GM12878 (cell line): ENCODE measurements around the gene FUT3. TPM values are rescaled to one million over a fixed set of nuclear protein-coding genes. Genes with fewer than 3 reads are reported as not detected.

ENCODE experiments used
- ATAC-seq: fragments of 200-7000 bp; cut with Tn5 transposase; 3 replicates; pipeline ENCODE4 v1.9.1; 2020; ENCODE audit warnings: mild to moderate bottlenecking, moderate library complexity
- BruUV-seq: library from RNA; stranded (reverse); fragments of 400-500 nt; replicated peaks from 2 replicates; lab custom pipeline; 2021; lab: Mats Ljungman, UMichigan
- CTCF ChIA-PET: fragments of 300-600 bp; sonication (Branson Sonifier 250); formaldehyde crosslinking; extraction: SDS; loops from one replicate; lab custom pipeline; 2021; ENCODE audit warnings: inconsistent platforms; lab: Yijun Ruan, JAX
- POLR2A ChIA-PET: fragments of 350-600 bp; formaldehyde crosslinking; extraction: SDS; loops from one replicate; lab custom pipeline; 2021; ENCODE audit warnings: inconsistent platforms; lab: Charles Lee
- RAD21 ChIA-PET: fragments of 300-600 bp; sonication (Branson Sonifier 250); formaldehyde crosslinking; loops from one replicate; lab custom pipeline; 2023; ENCODE audit warnings: antibody characterized with exemption; ENCODE audit not compliant: unreplicated experiment; lab: Charles Lee
- SMC1A ChIA-PET: fragments of 300-600 bp; sonication (Branson Sonifier 250); formaldehyde crosslinking; loops from one replicate; lab custom pipeline; 2023; ENCODE audit not compliant: unreplicated experiment, uncharacterized antibody; lab: Charles Lee
- DNase-seq: peaks from one replicate; pipeline ENCODE4 v3.0.0-alpha.2; 2011; ENCODE audit warnings: low read depth, low spot score
- FAIRE-seq: peaks from 3 replicates; lab custom pipeline; 2011; peaks lifted over from hg19 to GRCh38; lab: Jason Lieb, UNC
- H2AFZ ChIP-seq: 2 replicates; pipeline ENCODE4 v1.6.0; 2011; ENCODE audit warnings: low read depth, low read length, control low read depth; ENCODE audit not compliant: control insufficient read depth
- H3K27ac ChIP-seq: 2 replicates; pipeline ENCODE4 v1.5.1; 2011; ENCODE audit warnings: control low read depth; ENCODE audit not compliant: control insufficient read depth, insufficient read depth
- H3K27me3 ChIP-seq, 2 experiments: replicated peaks in 1 of 2; 2 replicates each; pipeline versions ENCODE4 v1.6.0 to v1.6.1; 2011; ENCODE audit warnings: low read length in 1 of 2; ENCODE audit not compliant: control insufficient read depth in 2 of 2, insufficient read depth in 2 of 2
- H3K36me3 ChIP-seq, 2 experiments: 2 replicates each; pipeline ENCODE4 v1.5.1; 2011; ENCODE audit warnings: low read length in 1 of 2; ENCODE audit not compliant: control insufficient read depth in 2 of 2, insufficient read depth in 2 of 2
- H3K4me1 ChIP-seq: 2 replicates; pipeline ENCODE4 v1.6.1; 2011; ENCODE audit warnings: mild to moderate bottlenecking, low read length, moderate library complexity, mixed read lengths; ENCODE audit not compliant: control insufficient read depth, insufficient read depth
- H3K4me2 ChIP-seq: 2 replicates; pipeline ENCODE4 v1.6.0; 2011; ENCODE audit warnings: control low read depth; ENCODE audit not compliant: control insufficient read depth, insufficient read depth
- H3K4me3 ChIP-seq: fragments of 200-600 bp; sonication (generic); 2 replicates; pipeline ENCODE4 v1.5.1; 2016
- H3K79me2 ChIP-seq: 2 replicates; pipeline ENCODE4 v1.6.0; 2011; ENCODE audit warnings: low read length; ENCODE audit not compliant: control insufficient read depth, insufficient read depth
- H3K9ac ChIP-seq: 2 replicates; pipeline ENCODE4 v1.8.0; 2011; ENCODE audit warnings: low read length, control low read depth, mixed read lengths; ENCODE audit not compliant: control insufficient read depth, insufficient read depth
- H3K9me3 ChIP-seq: replicated peaks from 3 replicates; pipeline ENCODE4 v1.5.1; 2011; ENCODE audit warnings: mild to moderate bottlenecking, low read length; ENCODE audit not compliant: control insufficient read depth, insufficient read depth
- H4K20me1 ChIP-seq: 2 replicates; pipeline ENCODE4 v1.6.0; 2011; ENCODE audit not compliant: control insufficient read depth, insufficient read depth
- CBFB ChIP-seq: IDR thresholded peaks from 2 replicates; pipeline ENCODE4 v1.6.1; 2016; ENCODE audit warnings: antibody characterized with exemption, low read depth
- ESRRA ChIP-seq: IDR thresholded peaks from 2 replicates; pipeline ENCODE4 v1.6.1; 2012; ENCODE audit warnings: mild to moderate bottlenecking, low read length, improper control_type of control experiment
- KAT2A ChIP-seq: conservative IDR thresholded peaks from 2 replicates; pipeline ENCODE4 v1.6.1; 2011; ENCODE audit warnings: low read depth, low read length; ENCODE audit not compliant: control insufficient read depth
- MEF2A ChIP-seq: IDR thresholded peaks from 2 replicates; pipeline ENCODE4 v1.6.1; 2011; ENCODE audit warnings: low read depth, mild to moderate bottlenecking, low read length, moderate library complexity; ENCODE audit not compliant: insufficient read depth
- MXI1 ChIP-seq: fragments of 150-350 bp; IDR thresholded peaks from 2 replicates; pipeline ENCODE4 v1.6.1; 2011; ENCODE audit warnings: low read depth, mild to moderate bottlenecking, inconsistent platforms, low read length, improper control_type of control experiment
- MYB ChIP-seq: fragments of 150-350 bp; IDR thresholded peaks from 2 replicates; pipeline ENCODE4 v1.6.1; 2014; ENCODE audit warnings: mild to moderate bottlenecking, low read depth, low read length, borderline replicate concordance
- NR2C2 ChIP-seq: IDR thresholded peaks from 2 replicates; pipeline ENCODE4 v1.6.1; 2011; ENCODE audit warnings: borderline replicate concordance, low read depth; ENCODE audit not compliant: control insufficient read depth, insufficient read length
- PKNOX1 ChIP-seq: fragments of 450-650 bp; IDR thresholded peaks from 2 replicates; pipeline ENCODE4 v1.6.1; 2016; ENCODE audit warnings: mild to moderate bottlenecking
- POLR2A ChIP-seq: IDR thresholded peaks from 2 replicates; pipeline ENCODE4 v1.6.1; 2011; ENCODE audit warnings: low read depth, mild to moderate bottlenecking, low read length
- RFX5 ChIP-seq: IDR thresholded peaks from 2 replicates; pipeline ENCODE4 v1.6.1; 2011; ENCODE audit warnings: low read depth, low read length, improper control_type of control experiment
- STAT3 ChIP-seq: IDR thresholded peaks from 2 replicates; pipeline ENCODE4 v1.6.1; 2011; ENCODE audit warnings: low read depth, low read length, improper control_type of control experiment
- ZBTB33 ChIP-seq: fragments of 450-650 bp; IDR thresholded peaks from 2 replicates; pipeline ENCODE4 v1.6.1; 2017; ENCODE audit warnings: mild to moderate bottlenecking
- ZNF217 ChIP-seq: fragments of 450-650 bp; IDR thresholded peaks from 2 replicates; pipeline ENCODE4 v1.6.1; 2017; ENCODE audit warnings: antibody characterized with exemption, mild to moderate bottlenecking
- WGBS: methylation state at CpG from one replicate; pipeline ENCODE4 v1.1.6; 2016; ENCODE audit warnings: low lambda C conversion rate; ENCODE audit not compliant: insufficient replicate concordance, insufficient coverage; ENCODE audit errors: missing lambda C conversion rate; 5-methylcytosine and 5-hydroxymethylcytosine counted together
- in situ Hi-C: fragments of 300-500 bp; cut with MboI; formaldehyde crosslinking; loops from 9 replicates; pipeline ENCODE4 v1.14.3; 2018; ENCODE audit warnings: mixed read lengths
- intact Hi-C: fragments of 100-400 bp; cut with micrococcal nuclease; formaldehyde crosslinking; loops from one replicate; pipeline ENCODE4 v1.14.2; 2022; ENCODE audit not compliant: unreplicated experiment
- polyA plus RNA-seq, 11 experiments: library from polyadenylated mRNA; depleted of rRNA in 4 of 11; unstranded in 6 of 11; stranded (reverse) in 5 of 11; fragments of >200 nt; fragmentation: Nextera tagmentation in 4 of 11; fragmentation: Illumina TruSeq in 1 of 11; extraction: Ambion mirVana in 4 of 11; extraction: Trizol in 1 of 11; gene quantifications; 1 replicate in 1 of 11; 2 replicates in 10 of 11; pipeline versions ENCODE4 v1.2.1 to v1.2.3, GENCODE V29; 2011 to 2016; ENCODE audit warnings: inconsistent platforms in 2 of 11, missing spikeins in 2 of 11, low read depth in 1 of 11
- total RNA-seq, 4 experiments: library from RNA; depleted of rRNA in 3 of 4; stranded (reverse); fragments of >200 nt in 3 of 4; fragmentation: Illumina TruSeq in 1 of 4; extraction: Trizol in 1 of 4; gene quantifications; 2 replicates each; pipeline versions ENCODE4 v1.2.1 to v1.2.3, GENCODE V29; 2013 to 2021

FUT3 gene
- total and polyA plus RNA-seq, 10 of the 15 experiments (the other 5 are each of a cell fraction or from before 2014, with no cell fraction given), result 0.04 to 0.31 (median 0.07) TPM; not detected in 7

- TF ChIP-seq STAT3, result no peak
- no peak for TF ChIP-seq ESRRA
- TF ChIP-seq PKNOX1, result no peak
- no peak for TF ChIP-seq RFX5
- no peak for TF ChIP-seq ZNF217
- ChIA-PET POLR2A (no interaction called here), CTCF (no interaction called here), SMC1A (no interaction called here), RAD21 (no interaction called here)
- FAIRE-seq (no peak), ATAC-seq (no peak), DNase-seq (no peak)
- Histone ChIP-seq H3K4me2 (no peak overlapping the region), H3K4me1 (peaks cover 1% of the 10 kb centered on the region), H3K4me3 (no peak overlapping the region), H3K9ac (no peak overlapping the region), H3K79me2 (no peaks in the 10 kb centered on the region), H4K20me1 (no peaks in the 10 kb centered on the region), H3K27ac (no peak overlapping the region), H3K9me3 (no peaks in the 10 kb centered on the region), H3K36me3 (no peaks in the 10 kb centered on the region), H2AFZ (no peak overlapping the region), H3K27me3 (no peaks in the 10 kb centered on the region; a peak in 1 of 4 replicates)
- 40% methylated on average over 8 of the region's 8 CpGs for WGBS
- in situ Hi-C loops, result no loop called here
- intact Hi-C loops, result no loop called here
- BruUV-seq, result no TSS peak
Observed at GRCh38 chr19:5798244-5798643, 53.0 kb downstream of the FUT3 start.

GRCh38 chr19:5795382-5795919 is 55.8 kb downstream of the FUT3 start:
- Histone ChIP-seq H4K20me1 (no peaks in the 10 kb centered on the region), H3K27ac (no peak overlapping the region), H3K27me3 (no peaks in the 10 kb centered on the region; a peak in 1 of 4 replicates), H3K36me3 (no peaks in the 10 kb centered on the region), H3K9ac (no peak overlapping the region), H3K9me3 (no peaks in the 10 kb centered on the region), H3K79me2 (peaks cover under 1% of the 10 kb centered on the region; the same call in 1 of the 2 replicates), H3K4me3 (no peak overlapping the region), H3K4me2 (no peak overlapping the region), H3K4me1 (no peaks in the 10 kb centered on the region), H2AFZ (no peak overlapping the region)
- 55% methylated on average over 7 of the region's 7 CpGs for WGBS
- DNase-seq, result no peak
- ChIA-PET POLR2A (no interaction called here), RAD21 (interaction anchor here (0.7 kb wide), 1 partner anchor 21 kb away, joined by 3 read pairs; no protein-coding TSS in a partner anchor), SMC1A (interaction anchor here (1.2 kb wide), 1 partner anchor 9 kb away, joined by 3 read pairs; the partner anchor contains the start of gene NRTN), CTCF (interaction anchor here (0.8 to 2.8 kb wide), 5 partner anchors 9 to 227 kb away, joined by 3 to 24 read pairs (median 5); partner anchors contain the start of gene NRTN)
- intact Hi-C loops (no loop called here), in situ Hi-C loops (no loop called here)
- no peak for ATAC-seq
- no peak for FAIRE-seq
- no peak for TF ChIP-seq POLR2A
- no peak for TF ChIP-seq MXI1
- TF ChIP-seq STAT3, result no peak
- no peak for TF ChIP-seq CBFB
- TF ChIP-seq NR2C2, result no peak
- TF ChIP-seq KAT2A, result no peak
- no peak for TF ChIP-seq MEF2A
- TF ChIP-seq ZBTB33, result no peak
- TF ChIP-seq MYB, result no peak
- BruUV-seq, result no TSS peak
